HEK293 (cell line): ENCODE results near the gene KIF26B.

Source experiments
- BCL11A ChIP-seq: fragments of 450-650 bp; formaldehyde crosslinking; IDR thresholded peaks from 2 replicates; pipeline ENCODE4 v1.5.1; 2016; ENCODE audit warnings: low read depth, missing biosample characterization, missing genetic modification characterization
- CTCF ChIP-seq: fragments of 450-650 bp; formaldehyde crosslinking; IDR thresholded peaks from 2 replicates; pipeline ENCODE4 v1.5.1; 2016; ENCODE audit warnings: missing biosample characterization, missing genetic modification characterization
- FEZF1 ChIP-seq: fragments of 450-650 bp; formaldehyde crosslinking; IDR thresholded peaks from 2 replicates; pipeline ENCODE4 v1.5.1; 2016; ENCODE audit warnings: missing biosample characterization, missing genetic modification characterization
- KLF7 ChIP-seq: fragments of 450-650 bp; formaldehyde crosslinking; IDR thresholded peaks from 2 replicates; pipeline ENCODE4 v1.5.1; 2016; ENCODE audit warnings: missing biosample characterization, missing genetic modification characterization, borderline replicate concordance
- SALL2 ChIP-seq: fragments of 450-650 bp; formaldehyde crosslinking; IDR thresholded peaks from 2 replicates; pipeline ENCODE4 v1.5.0; 2017; ENCODE audit warnings: missing biosample characterization, mild to moderate bottlenecking, missing genetic modification characterization, borderline replicate concordance
- ZBTB17 ChIP-seq: fragments of 450-650 bp; formaldehyde crosslinking; IDR thresholded peaks from 2 replicates; pipeline ENCODE4 v1.5.1; 2016; ENCODE audit warnings: missing biosample characterization, missing genetic modification characterization
- ZNF121 ChIP-seq: fragments of 450-650 bp; formaldehyde crosslinking; IDR thresholded peaks from 2 replicates; pipeline ENCODE4 v1.5.1; 2016; ENCODE audit warnings: missing biosample characterization, missing genetic modification characterization
- ZNF398 ChIP-seq: fragments of 450-650 bp; formaldehyde crosslinking; IDR thresholded peaks from 2 replicates; pipeline ENCODE4 v1.5.1; 2017; ENCODE audit warnings: missing biosample characterization, missing genetic modification characterization
- TF ChIP-seq, protein P1 (sequence below): IDR thresholded peaks from 2 replicates; pipeline ENCODE4 v1.6.1; 2011; ENCODE audit warnings: mild to moderate bottlenecking, low read depth, low read length, borderline replicate concordance

GRCh38 chr1:245432228-245432875 lies 277.6 kb downstream of the KIF26B start:
- TF ChIP-seq CTCF (tag by site-specific recombination) (no peak), ZNF398 (no peak), ZNF121 (tag by site-specific recombination) (no peak), ZBTB17 (tag by site-specific recombination) (no peak), BCL11A (tag by site-specific recombination) (no peak), FEZF1 (tag by site-specific recombination) (no peak), KLF7 (tag by site-specific recombination) (no peak), SALL2 (tag by site-specific recombination) (no peak)
- TF ChIP-seq, protein P1, sequence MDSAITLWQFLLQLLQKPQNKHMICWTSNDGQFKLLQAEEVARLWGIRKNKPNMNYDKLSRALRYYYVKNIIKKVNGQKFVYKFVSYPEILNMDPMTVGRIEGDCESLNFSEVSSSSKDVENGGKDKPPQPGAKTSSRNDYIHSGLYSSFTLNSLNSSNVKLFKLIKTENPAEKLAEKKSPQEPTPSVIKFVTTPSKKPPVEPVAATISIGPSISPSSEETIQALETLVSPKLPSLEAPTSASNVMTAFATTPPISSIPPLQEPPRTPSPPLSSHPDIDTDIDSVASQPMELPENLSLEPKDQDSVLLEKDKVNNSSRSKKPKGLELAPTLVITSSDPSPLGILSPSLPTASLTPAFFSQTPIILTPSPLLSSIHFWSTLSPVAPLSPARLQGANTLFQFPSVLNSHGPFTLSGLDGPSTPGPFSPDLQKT = no peak
